Right atrium auricular region (tissue), 2 donors: ENCODE results near the gene VOPP1. TPM values are rescaled to one million over a fixed set of nuclear protein-coding genes. Genes with fewer than 3 reads are reported as not detected.

ENCODE experiments used
- DNase-seq: peaks from one replicate; pipeline ENCODE4 v3.0.0-alpha.2; 2019; ENCODE audit warnings: low spot score
- H3K27ac ChIP-seq, 2 donors: fragments of 200-600 bp; sonication (generic); 1 replicate in 1 of 2; 2 replicates in 1 of 2; pipeline ENCODE4 v1.5.1; 2016 to 2019
- H3K27me3 ChIP-seq, 2 donors: fragments of 200-600 bp; sonication (generic); one replicate each; pipeline versions ENCODE4 v1.5.1 to v1.6.0; 2017 to 2019
- H3K36me3 ChIP-seq: fragments of 200-600 bp; sonication (generic); one replicate; pipeline ENCODE4 v1.5.1; 2016
- H3K4me1 ChIP-seq, 2 donors: fragments of 200-600 bp; sonication (generic); one replicate each; pipeline versions ENCODE4 v1.5.1 to v1.6.0; 2017 to 2019
- H3K4me3 ChIP-seq, 2 donors: fragments of 200-600 bp; sonication (generic); 1 replicate in 1 of 2; 2 replicates in 1 of 2; pipeline ENCODE4 v1.5.1; 2017 to 2019; ENCODE audit warnings: mild to moderate bottlenecking in 1 of 2, moderate library complexity in 1 of 2
- H3K9me3 ChIP-seq, 2 donors: fragments of 200-600 bp; sonication (generic); one replicate each; pipeline ENCODE4 v1.5.1; 2019
- CTCF ChIP-seq, 2 donors: fragments of 200-600 bp; sonication (generic); IDR thresholded peaks; one replicate each; pipeline ENCODE4 v1.5.1; 2019; ENCODE audit warnings: antibody characterized with exemption in 2 of 2
- total RNA-seq, 2 donors: library from RNA; depleted of rRNA; stranded (reverse); fragments of >200 nt; gene quantifications; one replicate each; pipeline ENCODE4 v1.1.0, GENCODE V29; 2016

VOPP1 gene
- total RNA-seq, 2 donors from 2014 or later = 21.4 to 24.1 TPM

- no peaks in the 10 kb centered on the region for H3K36me3 ChIP-seq
- peak overlapping the region; percentile 20 to 84 for H3K27ac ChIP-seq
- H3K27me3 ChIP-seq = no peaks in the 10 kb centered on the region
- H3K4me1 ChIP-seq = peaks cover 5 to 49% of the 10 kb centered on the region in 2 donors
- no peak for TF ChIP-seq CTCF (IDR thresholded peaks at IDR 0.05)
- peak overlapping the region; percentile 55 to 92 for H3K4me3 ChIP-seq
- no peaks in the 10 kb centered on the region for H3K9me3 ChIP-seq
- DNase-seq = no peak
Observed at GRCh38 chr7:55573234-55573900, 1.1 kb upstream of the VOPP1 start.

GRCh38 chr7:55571511-55572377 lies 558 bp downstream of the VOPP1 start:
- H3K9me3 ChIP-seq = no peaks in the 10 kb centered on the region
- no peaks in the 10 kb centered on the region for H3K36me3 ChIP-seq
- peak in 1 of 2 donors; percentile 26 for TF ChIP-seq CTCF (IDR thresholded peaks at IDR 0.05)
- no peak for DNase-seq
- peaks cover 5 to 51% of the 10 kb centered on the region in 2 donors for H3K4me1 ChIP-seq
- peak overlapping the region; percentile 84 to 86 for H3K27ac ChIP-seq
- H3K27me3 ChIP-seq = no peaks in the 10 kb centered on the region
- H3K4me3 ChIP-seq = peak overlapping the region; percentile 83 to 92

GRCh38 chr7:55570939-55571338 lies 1.4 kb downstream of the VOPP1 start:
- H3K27ac ChIP-seq = peak overlapping the region; percentile 84 to 86
- no peak for DNase-seq
- H3K36me3 ChIP-seq = no peaks in the 10 kb centered on the region
- H3K27me3 ChIP-seq = no peaks in the 10 kb centered on the region
- TF ChIP-seq CTCF (IDR thresholded peaks at IDR 0.05) = no peak
- peaks cover 5 to 51% of the 10 kb centered on the region in 2 donors for H3K4me1 ChIP-seq
- H3K9me3 ChIP-seq = no peaks in the 10 kb centered on the region
- H3K4me3 ChIP-seq = peak overlapping the region; percentile 83 to 92

- Histone ChIP-seq H3K9me3 (no peaks in the 10 kb centered on the region), H3K27me3 (no peaks in the 10 kb centered on the region), H3K4me3 (no peak overlapping the region), H3K27ac (no peak overlapping the region), H3K4me1 (peaks cover 5 to 55% of the 10 kb centered on the region in 2 donors), H3K36me3 (no peaks in the 10 kb centered on the region)
- no peak for TF ChIP-seq CTCF (IDR thresholded peaks at IDR 0.05)
- no peak for DNase-seq
Observed at GRCh38 chr7:55570218-55570873, 2.0 kb downstream of the VOPP1 start.

GRCh38 chr7:55569797-55570196 lies 2.5 kb downstream of the VOPP1 start:
- no peak overlapping the region for H3K4me3 ChIP-seq
- peaks cover 5 to 55% of the 10 kb centered on the region in 2 donors for H3K4me1 ChIP-seq
- H3K9me3 ChIP-seq = no peaks in the 10 kb centered on the region
- no peaks in the 10 kb centered on the region for H3K36me3 ChIP-seq
- no peak for TF ChIP-seq CTCF (IDR thresholded peaks at IDR 0.05)
- H3K27ac ChIP-seq = no peak overlapping the region
- no peak for DNase-seq
- no peaks in the 10 kb centered on the region for H3K27me3 ChIP-seq
